Thoracic aorta (tissue), 2 donors: ENCODE measurements around the gene AARSD1. TPM values are rescaled to one million over a fixed set of nuclear protein-coding genes. Genes with fewer than 3 reads are reported as not detected.

Experiments used
- ATAC-seq: fragments of 150-250 bp; one replicate; pipeline ENCODE4 v1.8.0; 2017; ENCODE audit warnings: low read depth; ENCODE audit not compliant: insufficient number of reproducible peaks, low FRiP score
- DNase-seq: peaks from one replicate; pipeline ENCODE4 v3.0.0-alpha.2; 2020; ENCODE audit warnings: low spot score
- H3K27ac ChIP-seq, 2 donors: fragments of 200-600 bp; sonication (generic); 1 replicate in 1 of 2; 2 replicates in 1 of 2; pipeline ENCODE4 v1.5.1; 2016; ENCODE audit warnings: mild to moderate bottlenecking in 2 of 2, moderate library complexity in 2 of 2
- H3K27me3 ChIP-seq: fragments of 200-600 bp; sonication (generic); replicated peaks from 2 replicates; pipeline ENCODE4 v1.6.0; 2016; ENCODE audit warnings: mild to moderate bottlenecking; ENCODE audit not compliant: insufficient read depth
- H3K36me3 ChIP-seq: fragments of 200-600 bp; sonication (generic); one replicate; pipeline ENCODE4 v1.5.1; 2016
- H3K4me1 ChIP-seq, 2 donors: fragments of 200-600 bp; sonication (generic); 1 replicate in 1 of 2; 2 replicates in 1 of 2; pipeline versions ENCODE4 v1.5.1 to v1.6.0; 2016; ENCODE audit warnings: low read depth in 2 of 2, mild to moderate bottlenecking in 1 of 2; ENCODE audit not compliant: control insufficient read depth in 1 of 2
- H3K4me3 ChIP-seq: fragments of 200-600 bp; sonication (generic); 2 replicates; pipeline ENCODE4 v1.5.1; 2016; ENCODE audit warnings: mild to moderate bottlenecking
- H3K9me3 ChIP-seq: fragments of 200-600 bp; sonication (generic); 2 replicates; pipeline ENCODE4 v1.5.1; 2016
- CTCF ChIP-seq: fragments of 200-600 bp; sonication (generic); IDR thresholded peaks from one replicate; pipeline ENCODE4 v1.5.1; 2019; ENCODE audit warnings: antibody characterized with exemption
- total RNA-seq, 2 donors: library from RNA; depleted of rRNA; stranded (reverse); fragments of >200 nt; gene quantifications; one replicate each; pipeline versions ENCODE4 v1.1.0 to v1.2.3, GENCODE V29; 2016

AARSD1 gene
- total RNA-seq, 2 donors from 2014 or later: 26.0 to 35.5 TPM

DNA sequence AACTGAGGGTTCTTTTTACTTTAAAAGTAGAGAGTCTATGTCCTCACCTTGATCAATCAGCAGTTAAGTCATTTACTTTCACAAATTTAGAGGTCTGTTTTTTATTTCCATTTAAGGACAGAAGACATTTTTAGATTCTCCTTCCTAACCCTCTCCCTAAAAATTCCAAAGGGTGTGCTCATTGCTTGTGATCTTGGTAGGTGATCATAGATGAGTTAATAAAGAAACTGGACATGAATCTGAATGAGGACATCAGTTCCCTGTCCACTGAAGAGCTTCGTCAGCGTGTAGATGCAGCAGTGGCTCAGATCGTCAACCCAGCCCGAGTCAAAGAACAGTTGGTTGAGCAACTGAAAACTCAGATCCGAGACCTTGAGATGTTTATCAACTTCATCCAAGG, 24.9 kb upstream of the AARSD1 start:
- TF ChIP-seq CTCF: no peak
- Histone ChIP-seq H3K4me1 (peaks cover 0 to 4% of the 10 kb centered on the region in 2 donors), H3K9me3 (no peaks in the 10 kb centered on the region), H3K4me3 (no peak overlapping the region), H3K27ac (no peak overlapping the region), H3K27me3 (no peaks in the 10 kb centered on the region), H3K36me3 (peaks cover 36% of the 10 kb centered on the region)
- no peak for ATAC-seq
- DNase-seq: no peak

DNA sequence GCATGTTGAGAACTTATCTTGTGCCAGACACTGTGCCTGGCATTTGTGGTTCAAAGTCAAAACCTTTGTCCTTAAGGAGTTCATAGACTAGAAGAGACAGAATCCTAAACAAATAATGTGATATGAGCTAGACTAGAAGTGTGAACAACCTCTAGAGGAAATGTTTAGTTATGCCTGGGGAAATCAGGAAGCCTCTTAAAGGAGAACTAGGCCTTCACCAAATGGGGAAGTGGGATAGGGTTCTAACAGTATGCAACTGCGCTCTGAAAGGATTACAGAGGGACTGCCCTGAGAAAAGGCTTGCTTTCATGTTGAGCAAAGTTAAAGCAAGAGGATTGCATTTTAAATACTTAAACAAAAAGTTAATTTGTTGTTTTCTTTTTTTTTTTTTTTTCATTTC, 21.0 kb upstream of the AARSD1 start:
- ATAC-seq (no peak), DNase-seq (no peak)
- Histone ChIP-seq H3K27ac (no peak overlapping the region), H3K36me3 (peaks cover 22% of the 10 kb centered on the region), H3K9me3 (no peaks in the 10 kb centered on the region), H3K27me3 (no peaks in the 10 kb centered on the region), H3K4me1 (peaks cover 5 to 14% of the 10 kb centered on the region in 2 donors), H3K4me3 (no peak overlapping the region)
- no peak for TF ChIP-seq CTCF

GRCh38 chr17:42982266-42982665, 18.0 kb upstream of the AARSD1 start:
- no peak overlapping the region for H3K27ac ChIP-seq
- no peak for ATAC-seq
- H3K9me3 ChIP-seq: no peaks in the 10 kb centered on the region
- no peaks in the 10 kb centered on the region for H3K27me3 ChIP-seq
- H3K4me1 ChIP-seq: peaks cover 5 to 25% of the 10 kb centered on the region in 2 donors
- DNase-seq: no peak
- peaks cover 5% of the 10 kb centered on the region for H3K36me3 ChIP-seq
- no peak for TF ChIP-seq CTCF
- H3K4me3 ChIP-seq: no peak overlapping the region

DNA sequence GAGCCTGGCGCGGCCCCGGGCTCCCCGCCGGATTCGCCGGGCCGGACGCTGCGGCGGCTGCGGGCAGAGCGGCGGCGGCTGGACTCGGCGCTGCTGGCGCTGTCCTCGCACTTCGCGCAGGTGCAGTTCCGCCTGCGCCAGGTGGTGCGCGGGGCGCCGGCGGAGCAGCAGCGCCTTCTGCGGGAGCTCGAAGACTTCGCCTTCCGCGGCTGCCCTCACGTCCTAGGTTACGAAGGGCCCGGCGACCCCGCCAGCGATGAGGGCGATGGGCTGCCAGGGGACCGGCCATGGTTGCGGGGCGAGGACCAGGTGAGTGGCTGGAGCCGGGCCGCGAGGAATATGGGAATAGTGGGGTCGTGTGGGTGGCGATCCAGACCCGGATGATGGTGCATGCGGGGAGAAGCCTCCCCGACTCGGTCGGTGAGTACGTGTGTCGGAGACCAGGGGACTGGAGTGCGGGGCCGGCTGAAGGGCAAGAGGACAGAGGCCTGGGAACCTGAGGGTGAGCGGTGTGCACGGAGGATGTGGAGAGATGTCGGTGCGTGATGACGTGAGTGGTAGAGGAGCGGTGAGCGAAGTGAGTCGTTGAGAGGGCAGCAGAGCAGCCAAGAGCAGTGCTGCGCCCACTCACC, 16.6 kb upstream of the AARSD1 start:
- H3K27ac ChIP-seq: peak overlapping the region; percentile 61 to 65
- H3K9me3 ChIP-seq: no peaks in the 10 kb centered on the region
- H3K4me1 ChIP-seq: peaks cover 5 to 25% of the 10 kb centered on the region in 2 donors
- peak overlapping the region; percentile 82 for H3K4me3 ChIP-seq
- H3K27me3 ChIP-seq: no peaks in the 10 kb centered on the region
- TF ChIP-seq CTCF: no peak
- ATAC-seq (no peak), DNase-seq (no peak)
- peaks cover 3% of the 10 kb centered on the region for H3K36me3 ChIP-seq

GRCh38 chr17:42980274-42980765, 16.1 kb upstream of the AARSD1 start, which contains the start of gene RUNDC1:
Gene RUNDC1, plus strand, starts transcription at chr17:42980565. Its CDS starts 12 bp downstream, at chr17:42980577.
- peak within 1 kb of the TSS; percentile 61 to 65 for H3K27ac ChIP-seq
- peak; percentile 78 for DNase-seq
- no peaks in the 10 kb centered on the region for H3K36me3 ChIP-seq
- no peak for TF ChIP-seq CTCF
- H3K9me3 ChIP-seq: no peaks in the 10 kb centered on the region
- peaks cover 5 to 25% of the 10 kb centered on the region in 2 donors for H3K4me1 ChIP-seq
- H3K27me3 ChIP-seq: no peaks in the 10 kb centered on the region
- H3K4me3 ChIP-seq: peak within 1 kb of the TSS; percentile 82
- ATAC-seq: peak; percentile 74
